SJCRH30 (cell line): Measurements from ENCODE around the gene ANO7. TPM values are rescaled to one million over a fixed set of nuclear protein-coding genes. Genes with fewer than 3 reads are reported as not detected.

Experiments
- total RNA-seq: library from RNA; depleted of rRNA; stranded (reverse); fragments of >200 nt; shearing (Covaris generic); gene quantifications from 2 replicates; pipeline ENCODE4 v1.2.3, GENCODE V29; 2014; rRNA removed

Gene ANO7
- total RNA-seq, 1 experiment from 2014 or later, result 2.3 TPM

Other genes with a start within 250 kb of the ANO7 start
- gene SNED1, start 190.1 kb upstream of the ANO7 start, total RNA-seq, result 22.3 and 28.4 TPM in 2 replicates
- 44.7 and 49.0 TPM in 2 replicates for gene MTERF4, start 86.4 kb upstream of the ANO7 start, total RNA-seq
- 20.4 and 23.3 TPM in 2 replicates for gene PASK, start 39.2 kb upstream of the ANO7 start, total RNA-seq
- gene PPP1R7, start 38.2 kb upstream of the ANO7 start, total RNA-seq, result 72.8 and 78.6 TPM in 2 replicates
- gene HDLBP, start 127.0 kb downstream of the ANO7 start, total RNA-seq, result 522 and 557 TPM in 2 replicates
- 589 and 661 TPM in 2 replicates for gene SEPTIN2, start 127.2 kb downstream of the ANO7 start, total RNA-seq
- 68.6 and 69.6 TPM in 2 replicates for gene FARP2, start 167.6 kb downstream of the ANO7 start, total RNA-seq